Measurements from ENCODE around the gene SORL1.

The SORL1 gene

GRCh38 chr11:121656328-121657090 is 204.4 kb downstream of the SORL1 start:
- no peak for DNase-seq (ENCODE audit: low spot score)

DNA sequence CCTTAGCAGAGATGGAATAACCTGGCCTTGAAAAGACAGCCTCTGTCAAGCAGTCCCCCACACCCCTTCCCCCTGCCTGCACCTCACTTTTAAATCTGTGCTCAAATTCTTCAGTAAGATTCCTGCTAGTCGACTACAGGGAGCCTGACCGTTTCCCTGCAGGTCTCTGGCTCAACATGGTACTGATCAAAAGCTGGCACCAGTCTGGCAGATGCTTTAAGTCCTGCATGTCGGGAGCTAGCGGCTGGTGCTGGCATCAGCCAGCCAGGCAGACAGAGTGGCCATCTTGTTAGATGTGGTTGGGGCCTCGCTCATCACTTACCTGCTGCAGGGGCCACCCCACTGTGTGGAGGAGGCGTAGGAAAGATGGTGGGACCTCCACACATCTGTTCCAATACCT is 205.0 kb downstream of the SORL1 start:
- no peak for DNase-seq (ENCODE audit: low spot score)

DNA sequence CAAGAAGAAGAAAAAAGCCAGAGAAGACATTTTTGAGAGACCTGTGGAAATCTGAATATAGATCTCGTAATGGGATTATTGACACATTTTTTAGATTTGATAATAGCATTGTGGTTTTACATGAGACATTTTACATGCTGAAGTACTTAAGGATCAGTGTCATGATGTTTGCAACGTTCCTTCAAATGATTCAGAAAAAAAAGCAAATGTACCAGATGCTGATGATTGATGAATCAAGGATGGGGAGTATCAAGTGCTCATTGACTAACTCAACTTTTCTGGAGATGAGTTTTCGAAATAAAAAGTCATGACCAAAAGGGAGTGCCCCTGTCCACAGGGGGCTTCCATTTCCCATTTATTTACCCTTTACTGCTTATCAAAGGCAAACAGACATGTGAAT is 207.7 kb downstream of the SORL1 start:
- no peak for DNase-seq (ENCODE audit: low spot score)

DNA sequence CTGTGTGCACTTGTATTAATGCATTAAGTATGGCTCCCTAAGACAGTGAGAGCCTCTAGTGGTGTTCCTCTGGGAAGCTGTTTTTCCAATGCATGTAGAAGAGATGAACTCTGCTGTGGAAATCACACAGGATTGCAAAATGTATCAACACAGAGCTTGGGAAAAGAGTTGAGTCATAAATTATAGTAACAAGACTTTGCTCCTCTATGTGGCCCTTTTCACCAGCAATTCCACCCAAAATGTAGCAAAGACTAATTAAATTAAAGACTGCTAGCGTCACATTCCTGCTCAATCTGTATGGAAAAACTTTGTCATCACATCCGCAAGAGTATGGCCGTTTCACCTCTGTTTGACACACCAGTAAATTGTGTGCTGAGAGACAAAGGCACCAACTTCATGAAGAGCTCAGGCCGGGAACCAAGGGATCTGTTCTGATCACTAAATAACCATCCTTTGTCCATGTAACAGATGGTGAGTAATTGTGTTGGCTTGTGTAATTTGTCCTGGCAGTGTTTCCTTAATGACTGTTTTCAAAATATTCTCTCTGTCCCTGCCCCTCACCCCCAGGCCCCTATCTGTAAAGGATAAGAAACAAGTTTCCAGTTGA is 209.9 kb downstream of the SORL1 start:
- DNase-seq (ENCODE audit: low spot score) = no peak

- DNase-seq (ENCODE audit: low spot score) = no peak
These were observed 212.0 kb downstream of the SORL1 start for GRCh38 chr11:121664144-121664543.

DNA sequence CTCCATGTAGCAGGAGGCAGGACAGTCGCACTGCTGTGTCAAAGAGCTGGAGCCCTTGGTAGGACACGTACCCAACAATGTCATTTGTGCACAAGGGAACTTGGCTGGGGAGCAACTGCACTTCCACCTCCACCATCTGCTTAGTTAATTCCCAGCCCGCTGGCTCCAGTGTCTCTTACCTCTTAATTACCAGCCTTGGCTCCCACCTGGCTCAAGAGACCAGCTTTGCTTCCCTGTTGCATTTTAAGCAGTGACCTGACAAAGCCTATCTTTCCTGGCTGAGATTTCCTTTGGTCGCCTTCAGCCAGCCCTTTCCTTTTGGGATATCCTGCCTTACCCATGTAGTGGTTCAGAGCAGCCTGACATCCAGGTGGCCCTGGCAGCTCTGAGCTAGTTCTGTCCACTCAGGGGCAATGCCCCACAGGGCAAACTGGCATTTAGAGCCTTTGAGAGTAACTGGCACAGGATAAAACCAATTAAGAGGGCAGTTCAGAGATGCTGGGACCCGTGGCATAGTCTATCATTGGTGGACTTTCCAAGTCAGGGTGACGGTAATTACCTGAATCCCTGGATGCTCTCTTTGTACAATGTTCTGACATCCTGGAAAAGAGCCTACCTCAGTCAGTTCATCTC is 213.2 kb downstream of the SORL1 start:
- DNase-seq (ENCODE audit: low spot score) = no peak

- no peak for DNase-seq (ENCODE audit: low spot score)
These were observed 215.7 kb downstream of the SORL1 start for GRCh38 chr11:121667836-121668235.

- DNase-seq (ENCODE audit: low spot score) = no peak
These were observed 217.3 kb downstream of the SORL1 start for GRCh38 chr11:121669422-121669821.

DNA sequence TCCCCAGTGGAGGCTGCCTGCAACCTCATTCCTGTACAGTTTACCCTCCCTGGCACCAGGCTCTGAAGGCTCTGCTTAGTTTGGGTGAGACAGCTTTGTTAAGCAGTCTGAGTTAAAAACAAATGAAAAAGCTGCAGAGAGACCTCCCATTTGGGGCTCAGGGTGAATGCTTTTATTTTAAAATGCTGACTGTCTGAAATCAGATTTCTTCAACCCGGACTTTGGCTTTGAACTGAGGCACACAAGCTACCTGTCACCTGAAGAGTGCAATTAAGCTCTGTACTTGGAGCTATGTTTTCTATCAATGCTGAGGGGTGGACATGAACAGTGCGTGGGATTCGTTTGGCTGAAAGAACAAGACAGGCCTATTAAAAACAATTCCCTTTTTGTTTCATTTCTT is 218.2 kb downstream of the SORL1 start:
- no peak for DNase-seq (ENCODE audit: low spot score)

DNA sequence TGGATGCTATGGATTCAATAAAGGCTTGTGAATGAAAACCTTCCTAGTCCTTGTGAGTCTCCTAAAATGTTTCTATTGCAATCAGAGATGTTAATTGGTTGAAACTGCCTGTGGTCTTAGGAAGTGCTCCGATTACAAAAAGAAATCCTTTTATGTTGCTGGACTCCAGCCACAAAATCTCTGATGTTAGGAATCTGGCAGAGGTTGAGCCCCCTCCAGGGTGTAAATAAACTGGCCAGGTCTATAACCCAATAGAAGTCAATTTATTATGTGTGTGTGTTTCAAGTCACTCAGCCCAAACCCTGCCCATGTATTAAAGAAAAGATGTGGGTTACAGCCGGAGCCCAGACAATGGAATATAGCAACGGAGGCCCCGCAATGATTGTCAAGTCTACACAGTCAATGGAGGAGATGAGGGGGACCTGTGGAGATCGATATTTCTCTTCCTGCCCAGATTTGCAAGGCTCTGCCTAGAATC is 218.7 kb downstream of the SORL1 start:
- DNase-seq (ENCODE audit: low spot score) = no peak

- no peak for DNase-seq (ENCODE audit: low spot score)
These were observed 219.4 kb downstream of the SORL1 start for GRCh38 chr11:121671283-121672168.

DNA sequence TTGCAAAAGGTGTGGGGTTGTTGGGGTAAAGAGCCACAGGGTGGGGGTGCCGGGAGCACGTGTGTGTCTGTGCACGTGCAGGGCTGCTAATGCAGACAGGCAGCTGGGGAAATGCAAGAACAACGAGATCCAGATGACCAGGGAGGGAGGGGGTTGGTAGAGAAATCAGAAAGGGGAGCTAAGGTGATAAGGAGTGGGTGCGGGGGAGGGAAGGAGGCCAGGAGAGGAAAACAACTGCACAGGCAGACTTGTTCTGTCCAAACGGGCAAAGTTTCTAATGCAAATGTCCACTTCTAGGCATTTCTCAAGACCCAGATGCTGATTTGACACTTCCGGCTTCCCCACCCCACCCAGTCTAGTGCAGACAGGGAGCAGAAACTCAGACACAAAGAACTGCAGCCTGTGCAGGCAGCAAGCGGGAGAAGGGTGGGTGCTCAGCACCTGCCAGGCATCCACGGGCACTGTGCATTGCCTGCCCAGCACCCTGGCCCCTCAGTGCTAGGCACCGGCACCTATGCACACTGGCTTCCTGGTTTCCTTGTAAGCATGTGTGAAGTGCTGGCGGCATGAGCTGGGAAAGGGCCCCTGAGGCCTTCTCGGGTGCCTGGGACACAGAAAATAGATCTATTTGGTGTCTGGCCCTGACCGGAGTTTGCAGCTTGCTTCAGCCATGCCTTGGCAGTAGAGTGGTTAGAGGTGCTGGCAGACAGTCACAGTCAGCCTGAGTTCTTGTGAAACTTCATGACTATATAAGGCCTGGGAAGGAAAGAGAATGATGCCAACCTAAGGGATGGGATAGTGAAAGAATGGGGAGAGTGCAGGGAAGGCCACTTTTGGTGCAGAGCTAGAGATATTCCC is 220.7 kb downstream of the SORL1 start:
- DNase-seq (ENCODE audit: low spot score) = no peak

GRCh38 chr11:121681550-121682268 is 229.6 kb downstream of the SORL1 start:
- no peak for DNase-seq (ENCODE audit: low spot score)
